HG02885 (cell line): ENCODE measurements around the gene AP1M1.

Experiments used
- ATAC-seq: cut with Tn5 transposase; IDR thresholded peaks from one replicate; pipeline ENCODE4 v1.9.1; 2021; ENCODE audit warnings: mild to moderate bottlenecking; ENCODE audit not compliant: unreplicated experiment, poor library complexity

Gene AP1M1

GRCh38 chr19:16285769-16286498, 88.2 kb downstream of the AP1M1 start:
- ATAC-seq: no peak

GRCh38 chr19:16288544-16288943, 90.8 kb downstream of the AP1M1 start:
- ATAC-seq: no peak

- no peak for ATAC-seq
Observed at GRCh38 chr19:16289594-16289993, 91.9 kb downstream of the AP1M1 start.

GRCh38 chr19:16290692-16291091, 93.0 kb downstream of the AP1M1 start:
- no peak for ATAC-seq

GRCh38 chr19:16293118-16294091, 95.7 kb downstream of the AP1M1 start:
- no peak for ATAC-seq

- no peak for ATAC-seq
Observed at GRCh38 chr19:16295057-16295456, 97.3 kb downstream of the AP1M1 start.
